22Rv1 (cell line): ENCODE results near the gene FER.

ENCODE experiments used
- CTCF ChIP-seq: fragments of 450-650 bp; IDR thresholded peaks from 2 replicates; pipeline ENCODE4 v1.5.1; 2017; ENCODE audit warnings: mild to moderate bottlenecking
- ZFX ChIP-seq: fragments of 450-650 bp; IDR thresholded peaks from 2 replicates; pipeline ENCODE4 v1.6.1; 2017; ENCODE audit warnings: antibody characterized with exemption, borderline replicate concordance

GRCh38 chr5:108937221-108937620, 189.5 kb downstream of the FER start:
- TF ChIP-seq CTCF (no peak), ZFX (no peak)
